Measurements from ENCODE around the gene HDAC9. TPM values are rescaled to one million over a fixed set of nuclear protein-coding genes. Genes with fewer than 3 reads are reported as not detected.

HDAC9 gene
- total and polyA plus RNA-seq, 2 of the 13 experiments (the other 11 are each of a cell fraction or from before 2014, with no cell fraction given): 0.05 to 0.07 TPM

DNA sequence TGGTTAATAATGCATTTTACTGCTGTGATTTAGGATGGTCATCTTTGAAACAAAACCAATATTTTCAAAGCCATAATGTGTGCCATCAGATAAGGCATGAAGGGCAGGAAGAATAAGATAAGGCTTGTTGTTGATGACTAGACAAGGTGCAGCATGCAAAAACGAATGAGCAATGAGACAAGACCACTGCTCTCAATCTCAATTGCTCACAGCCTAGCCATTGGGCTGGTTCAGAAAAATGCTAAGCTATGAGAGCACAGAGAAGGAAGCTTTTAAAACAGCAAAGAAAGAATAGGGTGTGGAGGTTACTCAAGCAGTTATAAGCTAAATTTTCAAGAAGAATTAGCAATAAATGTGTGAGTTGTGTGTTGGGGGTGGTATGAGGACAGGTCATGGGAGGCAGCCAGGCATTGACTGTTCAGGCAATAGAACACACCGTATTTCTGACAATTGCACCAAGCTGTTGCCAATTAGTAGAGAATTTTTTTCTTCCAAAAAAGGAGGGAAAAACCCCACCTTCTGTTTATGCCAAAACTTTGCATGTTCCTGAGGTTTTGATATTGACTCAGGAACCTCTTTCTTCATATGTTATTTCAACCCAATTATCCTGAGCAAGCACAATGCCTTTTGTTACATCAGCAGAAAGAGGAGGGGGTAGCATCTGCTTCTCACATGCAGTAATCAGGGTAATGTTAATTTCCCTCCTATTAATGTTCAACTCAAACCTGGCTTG is 276.5 kb downstream of the HDAC9 start:
- WGBS (ENCODE audit: low lambda C conversion rate): 2% methylated on average over 2 of the region's 2 CpGs
- in situ Hi-C loops (cut with HindIII; ENCODE audit: extremely low pct_ligation_motif_present, low pct_unique_long_range_greater_than_20kb): no loop called here
- BruUV-seq (replicated peaks): no TSS peak
- TF ChIP-seq ZNF660 (CRISPR knock-in tag; IDR thresholded peaks at IDR 0.05; ENCODE audit: borderline replicate concordance, low read depth) (no peak), ZNF709 (CRISPR knock-in tag; IDR thresholded peaks at IDR 0.05) (no peak), SRSF4 (IDR thresholded peaks at IDR 0.05; ENCODE audit: low read depth, low read length, poor library complexity, severe bottlenecking) (no peak), REXO4 (CRISPR knock-in tag; IDR thresholded peaks at IDR 0.05; ENCODE audit: borderline replicate concordance) (no peak), ZNF562 (CRISPR knock-in tag; IDR thresholded peaks at IDR 0.05; ENCODE audit: borderline replicate concordance) (no peak), ZNF724P (CRISPR knock-in tag; IDR thresholded peaks at IDR 0.05; ENCODE audit: borderline replicate concordance) (no peak), MYNN (CRISPR knock-in tag; IDR thresholded peaks at IDR 0.05; ENCODE audit: low read depth) (no peak), KDM1A (CRISPR knock-in tag; IDR thresholded peaks at IDR 0.05) (no peak), CEBPB (IDR thresholded peaks at IDR 0.05; ENCODE audit: borderline replicate concordance, low read depth, low read length) (no peak), ZNF33A (CRISPR knock-in tag; IDR thresholded peaks at IDR 0.05; ENCODE audit: borderline replicate concordance) (no peak), ZFP36L1 (CRISPR knock-in tag; IDR thresholded peaks at IDR 0.05) (no peak), ZNF83 (CRISPR knock-in tag; IDR thresholded peaks at IDR 0.05; ENCODE audit: borderline replicate concordance) (no peak), NFIC (IDR thresholded peaks at IDR 0.05; ENCODE audit: low read length) (no peak)
- TF ChIP-seq, protein P1, sequence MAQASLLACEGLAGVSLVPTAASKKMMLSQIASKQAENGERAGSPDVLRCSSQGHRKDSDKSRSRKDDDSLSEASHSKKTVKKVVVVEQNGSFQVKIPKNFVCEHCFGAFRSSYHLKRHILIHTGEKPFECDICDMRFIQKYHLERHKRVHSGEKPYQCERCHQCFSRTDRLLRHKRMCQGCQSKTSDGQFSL (CRISPR knock-in tag; IDR thresholded peaks at IDR 0.05): no peak
- intact Hi-C loops (cut with micrococcal nuclease; ENCODE audit: unreplicated experiment): no loop called here
- Histone ChIP-seq H3K27me3 (ENCODE audit: control insufficient read depth in 1 of 2, insufficient read depth in 2 of 2, low read length in 2 of 2) (no peaks in the 10 kb centered on the region), H3K9me3 (ENCODE audit: low read length) (peaks cover 54% of the 10 kb centered on the region), H3K36me3 (replicated peaks in 1 of 2; ENCODE audit: control insufficient read depth in 1 of 2, insufficient read depth in 2 of 2, low read length in 2 of 2) (no peaks in the 10 kb centered on the region), H3K4me2 (ENCODE audit: low read depth, low read length) (no peak overlapping the region), H3K27ac (ENCODE audit: extremely low read length, insufficient read depth, low read length) (no peak overlapping the region), H3K79me2 (ENCODE audit: insufficient read depth, low read length) (no peaks in the 10 kb centered on the region), H2AFZ (ENCODE audit: low read length) (no peak overlapping the region), H4K20me1 (ENCODE audit: insufficient read depth, low read length) (no peaks in the 10 kb centered on the region), H3K4me1 (ENCODE audit: insufficient read depth, low read length) (no peaks in the 10 kb centered on the region), H3K4me3 (replicated peaks in 1 of 3; ENCODE audit: insufficient read depth in 1 of 3, low read depth in 2 of 3, low read length in 3 of 3) (no peak overlapping the region), H3K9ac (ENCODE audit: insufficient read depth, low read depth, low read length) (no peak overlapping the region)
- ChIA-PET CTCF (ENCODE audit: low intra/inter-chr PET ratio, low total read pairs) (no interaction called here), POLR2A (no interaction called here)
- FAIRE-seq (no peak), DNase-seq (ENCODE audit: low spot score) (no peak), ATAC-seq (no peak)
